ENCODE measurements around the gene ITIH3. TPM values are rescaled to one million over a fixed set of nuclear protein-coding genes. Genes with fewer than 3 reads are reported as not detected.

The ITIH3 gene
- total RNA-seq, 2 donors from 2014 or later: not detected

- Histone ChIP-seq H3K4me1 (ENCODE audit: control insufficient read depth, insufficient read depth, low read length) (no peaks in the 10 kb centered on the region), H3K27me3 (ENCODE audit: control insufficient read depth, insufficient read depth, low read length, poor library complexity, severe bottlenecking) (no peaks in the 10 kb centered on the region), H3K4me3 (ENCODE audit: low read length) (no peak overlapping the region), H3K9ac (ENCODE audit: extremely low read depth, low read length, poor library complexity, severe bottlenecking) (no peak overlapping the region), H3K36me3 (ENCODE audit: control insufficient read depth, insufficient read depth, low read length) (peaks cover 5% of the 10 kb centered on the region), H3K9me3 (ENCODE audit: control insufficient read depth, low read length) (no peaks in the 10 kb centered on the region), H3K27ac (ENCODE audit: low read depth, low read length) (no peak overlapping the region)
- peaks cover 17% of the 10 kb centered on the region for H3K36me3 Mint-ChIP-seq (ENCODE audit: low read depth)
- no peak overlapping the region for H3K4me3 Mint-ChIP-seq
- no peak overlapping the region for H3K27ac Mint-ChIP-seq
- H3K4me1 Mint-ChIP-seq: no peaks in the 10 kb centered on the region
- no peak for DNase-seq
- H3K27me3 Mint-ChIP-seq (ENCODE audit: insufficient read depth): no peaks in the 10 kb centered on the region
- no peaks in the 10 kb centered on the region for H3K9me3 Mint-ChIP-seq
- TF ChIP-seq, protein P1, sequence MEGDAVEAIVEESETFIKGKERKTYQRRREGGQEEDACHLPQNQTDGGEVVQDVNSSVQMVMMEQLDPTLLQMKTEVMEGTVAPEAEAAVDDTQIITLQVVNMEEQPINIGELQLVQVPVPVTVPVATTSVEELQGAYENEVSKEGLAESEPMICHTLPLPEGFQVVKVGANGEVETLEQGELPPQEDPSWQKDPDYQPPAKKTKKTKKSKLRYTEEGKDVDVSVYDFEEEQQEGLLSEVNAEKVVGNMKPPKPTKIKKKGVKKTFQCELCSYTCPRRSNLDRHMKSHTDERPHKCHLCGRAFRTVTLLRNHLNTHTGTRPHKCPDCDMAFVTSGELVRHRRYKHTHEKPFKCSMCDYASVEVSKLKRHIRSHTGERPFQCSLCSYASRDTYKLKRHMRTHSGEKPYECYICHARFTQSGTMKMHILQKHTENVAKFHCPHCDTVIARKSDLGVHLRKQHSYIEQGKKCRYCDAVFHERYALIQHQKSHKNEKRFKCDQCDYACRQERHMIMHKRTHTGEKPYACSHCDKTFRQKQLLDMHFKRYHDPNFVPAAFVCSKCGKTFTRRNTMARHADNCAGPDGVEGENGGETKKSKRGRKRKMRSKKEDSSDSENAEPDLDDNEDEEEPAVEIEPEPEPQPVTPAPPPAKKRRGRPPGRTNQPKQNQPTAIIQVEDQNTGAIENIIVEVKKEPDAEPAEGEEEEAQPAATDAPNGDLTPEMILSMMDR (conservative IDR thresholded peaks at IDR 0.05): no peak
- 67 to 72% methylated on average over 1 to 5 of the region's 6 CpGs for WGBS, 2 experiments (ENCODE audit: insufficient coverage in 1 of 2, insufficient read length in 1 of 2)
Measured at GRCh38 chr3:52845157-52845556, 50.6 kb downstream of the ITIH3 start.

DNA sequence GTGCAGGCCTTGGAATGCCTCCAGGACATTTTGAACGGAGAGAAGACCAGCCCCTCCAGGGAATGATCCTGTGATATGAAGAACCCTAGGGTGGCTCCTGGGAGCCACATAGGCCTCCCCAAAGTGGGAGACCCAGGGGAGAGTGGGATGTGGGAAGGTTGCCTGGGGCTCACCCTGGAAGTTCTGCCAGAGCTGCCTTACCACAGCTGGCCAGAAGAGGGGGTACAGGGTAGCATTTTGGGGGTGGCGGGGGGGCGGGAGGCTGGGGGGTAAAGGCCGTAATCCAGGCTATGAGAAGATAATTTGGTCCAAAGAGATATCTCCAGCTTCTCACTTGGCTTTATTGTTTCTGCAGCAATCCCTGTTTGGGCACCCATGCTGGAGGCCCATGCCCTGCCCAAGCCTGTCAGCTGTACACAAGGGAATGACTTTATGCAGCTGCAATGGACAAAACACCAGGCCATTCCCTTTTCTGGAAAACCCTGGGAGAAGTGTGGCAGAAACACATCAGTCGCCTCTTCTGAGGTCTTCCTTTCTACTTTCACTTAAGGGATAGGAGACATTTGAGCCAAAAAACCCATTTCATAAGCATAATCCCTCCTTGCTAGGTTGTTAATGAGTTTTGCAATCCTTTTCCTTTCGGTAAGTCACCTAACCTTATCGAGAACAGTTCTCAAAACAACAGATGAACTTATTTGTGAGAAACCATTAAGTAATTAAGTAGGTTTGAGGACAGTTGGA lies 51.3 kb downstream of the ITIH3 start:
- Mint-ChIP-seq H3K4me3 (no peak overlapping the region), H3K36me3 (ENCODE audit: low read depth) (peaks cover 17% of the 10 kb centered on the region), H3K4me1 (no peaks in the 10 kb centered on the region), H3K27ac (no peak overlapping the region), H3K27me3 (ENCODE audit: insufficient read depth) (no peaks in the 10 kb centered on the region), H3K9me3 (no peaks in the 10 kb centered on the region)
- WGBS, 2 experiments (ENCODE audit: insufficient coverage in 1 of 2, insufficient read length in 1 of 2): 92 to 93% methylated on average over 4 to 7 of the region's 7 CpGs
- Histone ChIP-seq H3K4me1 (ENCODE audit: control insufficient read depth, insufficient read depth, low read length) (no peaks in the 10 kb centered on the region), H3K36me3 (ENCODE audit: control insufficient read depth, insufficient read depth, low read length) (peaks cover 5% of the 10 kb centered on the region), H3K4me3 (ENCODE audit: low read length) (no peak overlapping the region), H3K9me3 (ENCODE audit: control insufficient read depth, low read length) (no peaks in the 10 kb centered on the region), H3K9ac (ENCODE audit: extremely low read depth, low read length, poor library complexity, severe bottlenecking) (no peak overlapping the region), H3K27me3 (ENCODE audit: control insufficient read depth, insufficient read depth, low read length, poor library complexity, severe bottlenecking) (no peaks in the 10 kb centered on the region), H3K27ac (ENCODE audit: low read depth, low read length) (no peak overlapping the region)
- TF ChIP-seq, protein P1 (conservative IDR thresholded peaks at IDR 0.05): peak; percentile 64
- peak; percentile 61 for DNase-seq

DNA sequence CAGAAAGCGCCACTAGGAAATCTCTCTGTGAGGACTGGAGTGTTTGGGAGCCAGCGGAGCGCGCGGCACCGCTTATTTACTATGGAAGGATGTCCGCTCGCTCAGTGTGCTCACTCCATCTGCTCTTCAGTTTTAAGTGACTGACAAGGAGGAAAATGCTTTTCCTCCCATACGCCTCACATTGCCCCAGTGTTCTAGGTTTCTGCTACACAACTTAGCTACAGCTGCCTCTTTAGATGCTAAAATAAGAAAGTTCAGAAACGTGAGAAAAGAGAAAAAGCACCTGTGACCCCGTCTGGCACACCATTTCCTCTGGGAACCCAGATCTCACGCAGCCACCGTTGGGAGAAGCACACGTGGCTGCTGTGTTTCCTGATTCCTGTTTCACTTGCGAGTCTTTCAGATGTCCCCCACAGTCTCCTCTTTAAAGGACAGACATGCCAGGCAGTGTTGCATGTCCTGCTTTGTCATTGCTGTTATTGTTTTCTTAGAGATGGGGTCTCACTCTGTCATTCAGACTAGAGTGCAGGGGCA lies 51.9 kb downstream of the ITIH3 start:
- Histone ChIP-seq H3K27ac (ENCODE audit: low read depth, low read length) (peak overlapping the region; percentile 32), H3K4me3 (ENCODE audit: low read length) (no peak overlapping the region), H3K27me3 (ENCODE audit: control insufficient read depth, insufficient read depth, low read length, poor library complexity, severe bottlenecking) (no peaks in the 10 kb centered on the region), H3K36me3 (ENCODE audit: control insufficient read depth, insufficient read depth, low read length) (peaks cover 5% of the 10 kb centered on the region), H3K9me3 (ENCODE audit: control insufficient read depth, low read length) (no peaks in the 10 kb centered on the region), H3K9ac (ENCODE audit: extremely low read depth, low read length, poor library complexity, severe bottlenecking) (no peak overlapping the region), H3K4me1 (ENCODE audit: control insufficient read depth, insufficient read depth, low read length) (no peaks in the 10 kb centered on the region)
- no peak for DNase-seq
- Mint-ChIP-seq H3K36me3 (ENCODE audit: low read depth) (peaks cover 17% of the 10 kb centered on the region), H3K27me3 (ENCODE audit: insufficient read depth) (no peaks in the 10 kb centered on the region), H3K4me3 (no peak overlapping the region), H3K4me1 (no peaks in the 10 kb centered on the region), H3K27ac (no peak overlapping the region), H3K9me3 (no peaks in the 10 kb centered on the region)
- TF ChIP-seq, protein P1 (conservative IDR thresholded peaks at IDR 0.05): no peak
- 89 to 92% methylated on average over 13 to 15 of the region's 15 CpGs for WGBS, 2 experiments (ENCODE audit: insufficient coverage in 1 of 2, insufficient read length in 1 of 2)

Data from endodermal cell (in vitro differentiated cells).